ENCODE results near the gene SPOCD1. TPM values are rescaled to one million over a fixed set of nuclear protein-coding genes. Genes with fewer than 3 reads are reported as not detected.

The SPOCD1 gene
- total and polyA plus RNA-seq, 4 donors: under 0.01 to 0.19 (median 0.12) TPM; not detected in 1

DNA sequence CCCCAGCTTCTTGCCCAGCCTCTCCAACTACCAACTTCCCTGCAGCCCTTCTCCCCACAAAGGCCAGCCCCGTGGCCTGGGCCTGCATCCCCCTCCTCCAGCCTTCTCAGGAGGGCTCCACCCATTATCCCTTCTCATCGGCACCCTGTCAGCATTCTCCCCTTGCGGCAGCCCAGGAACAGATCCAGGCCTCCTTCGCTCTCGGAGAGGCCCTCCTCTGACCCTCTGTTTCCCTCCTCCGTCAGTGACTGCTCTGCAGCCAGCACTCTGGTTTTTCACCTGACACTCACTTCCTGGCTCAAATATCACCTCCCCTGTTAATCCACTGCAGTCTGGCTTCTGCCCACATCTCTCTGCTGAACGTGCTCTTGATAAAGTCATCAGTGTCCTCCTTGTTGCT lies 69.1 kb downstream of the SPOCD1 start:
- H3K4me1 ChIP-seq (ENCODE audit: control insufficient read depth in 4 of 4, insufficient read depth in 4 of 4, low read length in 3 of 4): peaks cover 0 to 7% (median 3%) of the 10 kb centered on the region in 4 donors

DNA sequence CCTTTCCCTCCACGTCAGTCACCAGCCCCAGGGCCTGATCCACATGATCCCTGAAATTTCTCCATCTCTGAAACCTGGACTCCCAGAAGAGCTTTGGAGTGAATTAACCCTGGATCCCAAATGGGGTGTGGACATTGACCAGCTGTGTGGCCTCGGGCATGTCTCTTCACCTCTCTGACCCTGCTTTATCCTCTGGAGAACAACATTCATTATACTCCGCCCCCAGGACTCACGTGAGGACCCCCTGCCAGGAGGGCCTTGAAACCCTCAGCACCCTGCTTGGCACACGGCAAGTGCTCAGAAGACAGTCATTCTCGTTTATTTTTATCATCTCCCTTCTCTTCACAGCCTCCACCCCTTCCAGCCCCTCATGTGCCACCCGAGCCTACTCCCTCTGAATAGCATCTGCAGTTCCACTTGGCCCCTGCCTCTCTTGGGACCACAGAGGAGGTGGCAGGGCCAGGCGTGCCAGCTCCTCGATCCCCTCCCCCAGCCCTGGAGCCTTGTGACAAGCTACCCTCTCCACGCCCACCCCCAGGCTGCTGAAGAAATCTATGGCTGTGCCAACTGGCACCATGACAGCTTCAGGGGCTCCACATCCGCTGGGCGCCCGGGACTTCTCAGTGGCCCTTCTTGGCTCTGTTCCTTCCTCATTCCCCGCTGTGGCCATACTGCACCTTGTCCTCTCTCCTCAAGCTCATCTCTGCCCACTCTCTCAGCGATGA lies 69.7 kb downstream of the SPOCD1 start:
- Histone ChIP-seq H3K4me1 (ENCODE audit: control insufficient read depth in 4 of 4, insufficient read depth in 4 of 4, low read length in 3 of 4) (peaks cover 0 to 7% (median 3%) of the 10 kb centered on the region in 4 donors), H3K9me3 (ENCODE audit: control insufficient read depth in 4 of 4, low read length in 3 of 4) (no peaks in the 10 kb centered on the region), H3K9ac (ENCODE audit: low read depth in 1 of 2, low read length in 2 of 2) (no peak overlapping the region), H3K27ac (ENCODE audit: low read depth in 1 of 2, low read length in 2 of 2) (no peak overlapping the region), H3K4me3 (ENCODE audit: low read depth in 1 of 3, low read length in 3 of 3) (no peak overlapping the region), H3K27me3 (ENCODE audit: control insufficient read depth in 4 of 4, insufficient read depth in 4 of 4, low read length in 3 of 4) (no peaks in the 10 kb centered on the region), H3K36me3 (ENCODE audit: control insufficient read depth in 4 of 4, insufficient read depth in 3 of 4, low read depth in 1 of 4, low read length in 3 of 4) (no peaks in the 10 kb centered on the region)
- WGBS: 76% methylated on average over 15 of the region's 15 CpGs
- TF ChIP-seq, protein P1, sequence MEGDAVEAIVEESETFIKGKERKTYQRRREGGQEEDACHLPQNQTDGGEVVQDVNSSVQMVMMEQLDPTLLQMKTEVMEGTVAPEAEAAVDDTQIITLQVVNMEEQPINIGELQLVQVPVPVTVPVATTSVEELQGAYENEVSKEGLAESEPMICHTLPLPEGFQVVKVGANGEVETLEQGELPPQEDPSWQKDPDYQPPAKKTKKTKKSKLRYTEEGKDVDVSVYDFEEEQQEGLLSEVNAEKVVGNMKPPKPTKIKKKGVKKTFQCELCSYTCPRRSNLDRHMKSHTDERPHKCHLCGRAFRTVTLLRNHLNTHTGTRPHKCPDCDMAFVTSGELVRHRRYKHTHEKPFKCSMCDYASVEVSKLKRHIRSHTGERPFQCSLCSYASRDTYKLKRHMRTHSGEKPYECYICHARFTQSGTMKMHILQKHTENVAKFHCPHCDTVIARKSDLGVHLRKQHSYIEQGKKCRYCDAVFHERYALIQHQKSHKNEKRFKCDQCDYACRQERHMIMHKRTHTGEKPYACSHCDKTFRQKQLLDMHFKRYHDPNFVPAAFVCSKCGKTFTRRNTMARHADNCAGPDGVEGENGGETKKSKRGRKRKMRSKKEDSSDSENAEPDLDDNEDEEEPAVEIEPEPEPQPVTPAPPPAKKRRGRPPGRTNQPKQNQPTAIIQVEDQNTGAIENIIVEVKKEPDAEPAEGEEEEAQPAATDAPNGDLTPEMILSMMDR (IDR thresholded peaks at IDR 0.05; ENCODE audit: low read depth, low read length, missing input control): no peak
- TF ChIP-seq SP1 (IDR thresholded peaks at IDR 0.05) (no peak), RXRA (IDR thresholded peaks at IDR 0.05) (no peak), TAF1 (conservative IDR thresholded peaks at IDR 0.05) (no peak), GABPA (IDR thresholded peaks at IDR 0.05 in 1 of 2, conservative IDR thresholded peaks at IDR 0.05 in 1 of 2) (no peak), RAD21 (IDR thresholded peaks at IDR 0.05) (no peak), YY1 (IDR thresholded peaks at IDR 0.05) (no peak), FOXA2 (IDR thresholded peaks at IDR 0.05) (no peak), FOXA1 (IDR thresholded peaks at IDR 0.05) (no peak), EGR1 (IDR thresholded peaks at IDR 0.05; ENCODE audit: low read depth in 2 of 2) (no peak), JUND (IDR thresholded peaks at IDR 0.05) (no peak), HNF4G (IDR thresholded peaks at IDR 0.05) (no peak)
- TF ChIP-seq, protein P2, sequence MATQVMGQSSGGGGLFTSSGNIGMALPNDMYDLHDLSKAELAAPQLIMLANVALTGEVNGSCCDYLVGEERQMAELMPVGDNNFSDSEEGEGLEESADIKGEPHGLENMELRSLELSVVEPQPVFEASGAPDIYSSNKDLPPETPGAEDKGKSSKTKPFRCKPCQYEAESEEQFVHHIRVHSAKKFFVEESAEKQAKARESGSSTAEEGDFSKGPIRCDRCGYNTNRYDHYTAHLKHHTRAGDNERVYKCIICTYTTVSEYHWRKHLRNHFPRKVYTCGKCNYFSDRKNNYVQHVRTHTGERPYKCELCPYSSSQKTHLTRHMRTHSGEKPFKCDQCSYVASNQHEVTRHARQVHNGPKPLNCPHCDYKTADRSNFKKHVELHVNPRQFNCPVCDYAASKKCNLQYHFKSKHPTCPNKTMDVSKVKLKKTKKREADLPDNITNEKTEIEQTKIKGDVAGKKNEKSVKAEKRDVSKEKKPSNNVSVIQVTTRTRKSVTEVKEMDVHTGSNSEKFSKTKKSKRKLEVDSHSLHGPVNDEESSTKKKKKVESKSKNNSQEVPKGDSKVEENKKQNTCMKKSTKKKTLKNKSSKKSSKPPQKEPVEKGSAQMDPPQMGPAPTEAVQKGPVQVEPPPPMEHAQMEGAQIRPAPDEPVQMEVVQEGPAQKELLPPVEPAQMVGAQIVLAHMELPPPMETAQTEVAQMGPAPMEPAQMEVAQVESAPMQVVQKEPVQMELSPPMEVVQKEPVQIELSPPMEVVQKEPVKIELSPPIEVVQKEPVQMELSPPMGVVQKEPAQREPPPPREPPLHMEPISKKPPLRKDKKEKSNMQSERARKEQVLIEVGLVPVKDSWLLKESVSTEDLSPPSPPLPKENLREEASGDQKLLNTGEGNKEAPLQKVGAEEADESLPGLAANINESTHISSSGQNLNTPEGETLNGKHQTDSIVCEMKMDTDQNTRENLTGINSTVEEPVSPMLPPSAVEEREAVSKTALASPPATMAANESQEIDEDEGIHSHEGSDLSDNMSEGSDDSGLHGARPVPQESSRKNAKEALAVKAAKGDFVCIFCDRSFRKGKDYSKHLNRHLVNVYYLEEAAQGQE (IDR thresholded peaks at IDR 0.05): no peak
- DNase-seq (ENCODE audit: low spot score): no peak

More for the DNA sequence above, 69.1 kb downstream of the SPOCD1 start:
- Histone ChIP-seq H3K36me3 (ENCODE audit: control insufficient read depth in 4 of 4, insufficient read depth in 3 of 4, low read depth in 1 of 4, low read length in 3 of 4) (no peaks in the 10 kb centered on the region), H3K9me3 (ENCODE audit: control insufficient read depth in 4 of 4, low read length in 3 of 4) (no peaks in the 10 kb centered on the region), H3K27ac (ENCODE audit: low read depth in 1 of 2, low read length in 2 of 2) (no peak overlapping the region), H3K27me3 (ENCODE audit: control insufficient read depth in 4 of 4, insufficient read depth in 4 of 4, low read length in 3 of 4) (no peaks in the 10 kb centered on the region), H3K4me3 (ENCODE audit: low read depth in 1 of 3, low read length in 3 of 3) (no peak overlapping the region), H3K9ac (ENCODE audit: low read depth in 1 of 2, low read length in 2 of 2) (no peak overlapping the region)
- WGBS: 81% methylated on average over 7 of the region's 7 CpGs
- no peak for TF ChIP-seq FOXA1 (IDR thresholded peaks at IDR 0.05)
- no peak for TF ChIP-seq EGR1 (IDR thresholded peaks at IDR 0.05; ENCODE audit: low read depth in 2 of 2)
- DNase-seq (ENCODE audit: low spot score): no peak

Data from liver (tissue), 9 donors.